GM21390 (cell line): Measurements from ENCODE around the gene CBARP.

Source experiments
- ATAC-seq: cut with Tn5 transposase; IDR thresholded peaks from one replicate; pipeline ENCODE4 v1.9.1; 2021; ENCODE audit not compliant: unreplicated experiment

CBARP gene

DNA sequence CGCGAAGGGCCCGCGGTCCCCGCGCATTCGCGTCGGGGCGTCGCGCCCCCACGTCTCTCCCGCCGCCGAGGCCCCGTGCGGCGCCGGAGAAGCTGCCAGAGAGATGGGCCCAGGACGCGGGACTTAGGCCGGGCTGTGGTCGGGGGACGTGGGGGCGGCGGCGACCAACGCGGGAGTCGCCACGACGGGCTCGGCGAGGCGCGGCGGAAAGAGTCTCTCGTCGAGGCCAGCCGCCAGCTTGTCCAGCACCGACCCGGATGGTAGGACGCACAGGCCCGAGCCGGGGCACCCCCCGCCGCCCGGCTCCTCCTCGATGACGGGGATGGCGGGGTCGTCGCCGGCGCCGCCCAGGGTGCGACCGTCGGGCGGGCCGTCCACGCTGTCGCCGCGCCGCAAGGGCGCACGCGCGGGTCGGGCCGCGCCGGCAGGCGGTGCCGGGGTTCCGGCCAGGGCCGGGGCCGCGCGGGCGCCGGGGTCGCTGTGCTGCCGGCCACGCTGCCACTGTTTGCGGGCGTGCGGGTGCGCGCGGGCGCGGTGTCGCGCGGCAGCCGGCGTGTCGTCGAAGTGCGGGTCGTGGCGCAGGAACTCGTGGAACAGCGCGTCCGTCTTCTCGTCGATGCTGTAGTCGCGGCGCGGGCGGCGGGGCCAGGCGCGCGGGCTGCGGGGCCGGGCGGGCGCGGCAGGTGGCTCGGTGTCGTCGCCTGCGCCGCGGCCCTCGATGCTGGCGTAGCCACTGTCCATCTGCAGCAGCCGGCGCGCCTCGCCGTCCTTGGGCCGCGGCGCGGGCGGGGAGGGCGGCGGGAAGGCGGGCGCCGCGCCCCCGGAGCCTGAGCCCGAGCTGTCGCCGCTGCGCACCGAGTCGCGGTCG is 8.5 kb downstream of the CBARP start:
- no peak for ATAC-seq

DNA sequence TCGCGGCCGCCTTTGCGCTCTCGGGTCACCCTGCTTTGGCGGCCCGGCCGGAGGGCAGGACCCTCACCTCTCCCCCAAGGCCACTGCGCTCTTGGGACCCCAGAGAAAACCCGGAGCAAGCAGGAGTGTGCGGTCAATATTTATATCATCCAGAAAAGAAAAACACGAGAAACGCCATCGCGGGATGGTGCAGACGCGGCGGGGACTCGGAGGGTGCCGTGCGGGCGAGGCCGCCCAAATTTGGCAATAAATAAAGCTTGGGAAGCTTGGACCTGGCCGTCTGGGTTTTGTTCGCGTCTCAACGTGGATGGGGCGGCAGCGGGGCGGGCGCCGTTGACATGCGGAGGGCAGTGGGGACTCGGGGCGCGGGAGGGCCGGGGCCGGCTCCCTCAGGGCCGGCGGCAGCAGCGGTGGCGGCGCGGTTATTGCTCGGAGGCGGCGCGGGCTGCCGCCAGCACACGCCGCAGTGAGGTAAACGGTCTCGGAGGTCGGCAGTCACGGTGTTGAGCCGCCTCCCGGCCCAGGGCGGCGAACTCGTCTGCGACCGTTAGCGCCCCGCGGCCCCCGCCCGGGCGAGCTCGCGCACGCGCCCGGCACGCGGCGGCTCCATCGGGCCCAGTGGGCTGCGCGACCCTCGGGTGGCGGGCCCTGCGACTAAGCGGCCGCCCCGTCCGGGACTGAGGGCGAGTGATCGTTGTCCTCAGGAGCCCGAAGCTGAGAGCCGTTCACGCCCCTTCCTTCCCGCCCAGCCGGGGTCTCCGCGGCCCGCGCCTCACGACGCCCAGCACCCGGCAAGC is 9.4 kb downstream of the CBARP start:
- no peak for ATAC-seq

DNA sequence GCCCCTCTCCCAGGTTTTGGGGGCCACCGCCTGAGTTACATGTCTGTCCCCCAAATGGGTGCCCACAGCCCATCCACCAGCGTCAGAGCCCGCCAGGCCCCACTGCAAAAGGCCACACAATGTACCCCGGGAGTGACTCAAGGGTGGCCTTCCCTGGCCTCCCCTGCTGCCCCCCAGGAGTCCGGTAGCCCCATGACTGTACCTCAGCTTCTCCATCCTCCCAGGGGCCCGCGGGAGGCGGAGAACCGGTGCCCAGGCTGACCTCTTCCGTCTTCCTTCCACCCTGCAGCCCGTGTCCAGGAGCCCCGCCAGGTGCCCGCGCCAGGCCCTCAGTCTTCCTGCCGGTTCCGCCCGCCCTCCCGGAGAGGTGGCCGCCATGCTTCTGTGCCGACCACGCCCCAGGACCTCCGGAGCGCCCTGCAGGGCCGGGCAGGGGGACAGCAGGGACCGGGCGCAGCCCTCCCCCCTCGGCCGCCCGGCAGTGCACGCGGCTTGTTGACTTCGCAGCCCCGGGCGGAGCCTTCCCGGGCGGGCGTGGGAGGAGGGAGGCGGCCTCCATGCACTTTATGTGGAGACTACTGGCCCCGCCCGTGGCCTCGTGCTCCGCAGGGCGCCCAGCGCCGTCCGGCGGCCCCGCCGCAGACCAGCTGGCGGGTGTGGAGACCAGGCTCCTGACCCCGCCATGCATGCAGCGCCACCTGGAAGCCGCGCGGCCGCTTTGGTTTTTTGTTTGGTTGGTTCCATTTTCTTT is 10.3 kb downstream of the CBARP start:
- ATAC-seq: no peak

DNA sequence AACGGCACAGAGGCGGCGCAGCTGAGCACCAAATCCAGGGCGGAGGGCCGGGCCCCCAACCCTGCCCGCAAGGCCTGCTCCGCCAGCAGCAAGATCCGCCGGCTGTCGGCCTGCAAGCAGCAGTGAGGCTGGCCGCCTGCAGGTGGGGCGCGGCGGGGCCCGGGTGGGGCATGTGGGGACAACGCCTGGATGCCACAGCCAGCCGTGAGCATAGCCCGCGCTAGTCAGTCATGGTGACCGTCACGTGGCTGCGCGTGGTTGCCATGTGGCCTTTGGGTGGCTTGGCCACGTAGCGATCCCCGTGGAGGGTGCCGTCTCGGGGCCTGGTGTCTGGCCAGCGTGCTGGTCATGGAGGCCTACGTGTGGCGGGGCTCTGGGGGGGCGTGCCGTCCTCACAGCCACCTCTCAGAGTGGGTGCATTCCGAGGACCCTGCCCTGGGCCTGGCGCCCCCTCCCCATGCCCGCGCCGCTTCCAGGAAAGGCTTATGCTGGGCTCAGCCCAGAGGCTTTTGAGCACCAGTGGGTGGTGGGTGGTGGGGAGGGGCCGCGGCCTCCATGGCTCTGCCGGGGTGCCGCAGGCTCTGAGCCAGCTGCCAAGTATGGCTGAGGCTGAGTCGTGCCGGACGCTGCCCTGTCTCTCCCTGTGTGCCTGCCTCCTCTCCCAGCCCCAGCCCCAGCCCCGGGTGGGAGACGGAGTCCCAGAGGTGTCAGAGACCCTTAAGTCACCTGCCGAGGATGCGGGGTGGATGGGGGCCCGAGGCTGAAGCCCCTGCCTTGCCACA is 11.1 kb downstream of the CBARP start:
- no peak for ATAC-seq

DNA sequence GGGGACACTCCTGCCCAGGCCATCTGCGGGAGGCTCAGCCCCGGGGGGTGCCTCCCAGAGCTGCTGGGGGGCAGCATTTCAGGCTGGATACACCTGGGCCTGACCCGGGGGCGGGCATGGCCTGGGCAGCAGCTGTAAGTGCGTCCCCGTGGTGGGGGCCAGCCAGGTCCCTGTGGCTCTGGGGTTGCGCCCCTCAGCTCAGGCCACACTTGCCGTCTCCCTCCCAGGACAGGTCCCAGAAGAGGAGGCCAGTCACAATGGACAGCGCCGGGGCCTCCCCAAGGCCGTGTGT is 11.6 kb downstream of the CBARP start:
- ATAC-seq: no peak

DNA sequence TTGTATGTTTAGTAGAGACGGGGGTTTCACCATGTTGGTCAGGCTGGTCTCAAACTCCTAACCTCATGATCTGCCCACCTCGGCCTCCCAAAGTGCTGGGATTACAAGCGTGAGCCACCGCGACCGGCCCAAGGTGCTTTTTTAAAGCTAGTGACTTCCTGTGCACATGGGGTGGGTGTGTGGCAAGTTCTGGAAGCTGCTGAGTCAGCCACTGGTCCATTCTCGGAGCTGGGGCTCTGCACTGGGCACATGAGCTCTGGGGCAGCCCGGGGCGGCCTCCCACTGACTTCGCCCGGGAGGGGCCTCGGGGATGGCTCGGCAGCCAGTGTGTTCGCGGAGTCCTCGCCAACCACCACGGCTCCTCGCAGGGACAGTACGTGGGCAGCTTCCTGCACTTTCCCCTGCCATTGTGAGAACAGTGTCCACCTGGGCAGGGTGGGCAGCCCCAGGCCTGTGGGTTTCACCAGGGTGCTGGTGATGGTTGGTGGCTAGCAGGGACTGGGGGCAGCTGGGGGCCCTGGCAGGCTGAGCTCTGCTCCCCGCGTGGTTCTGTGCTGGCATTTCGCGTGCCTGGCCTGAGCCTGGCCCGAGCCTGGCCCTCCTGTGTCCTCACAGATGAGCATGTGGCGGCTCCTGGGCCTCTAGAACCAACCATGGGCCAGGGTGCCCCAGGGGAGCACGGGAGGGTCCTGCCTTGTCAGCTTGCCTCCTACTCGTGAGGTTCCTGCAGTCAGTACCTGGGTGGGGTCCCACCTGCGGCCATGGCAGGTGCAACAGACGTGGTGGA is 12.2 kb downstream of the CBARP start:
- ATAC-seq: no peak

GRCh38 chr19:1224847-1225246 is 13.0 kb downstream of the CBARP start:
- ATAC-seq: no peak

DNA sequence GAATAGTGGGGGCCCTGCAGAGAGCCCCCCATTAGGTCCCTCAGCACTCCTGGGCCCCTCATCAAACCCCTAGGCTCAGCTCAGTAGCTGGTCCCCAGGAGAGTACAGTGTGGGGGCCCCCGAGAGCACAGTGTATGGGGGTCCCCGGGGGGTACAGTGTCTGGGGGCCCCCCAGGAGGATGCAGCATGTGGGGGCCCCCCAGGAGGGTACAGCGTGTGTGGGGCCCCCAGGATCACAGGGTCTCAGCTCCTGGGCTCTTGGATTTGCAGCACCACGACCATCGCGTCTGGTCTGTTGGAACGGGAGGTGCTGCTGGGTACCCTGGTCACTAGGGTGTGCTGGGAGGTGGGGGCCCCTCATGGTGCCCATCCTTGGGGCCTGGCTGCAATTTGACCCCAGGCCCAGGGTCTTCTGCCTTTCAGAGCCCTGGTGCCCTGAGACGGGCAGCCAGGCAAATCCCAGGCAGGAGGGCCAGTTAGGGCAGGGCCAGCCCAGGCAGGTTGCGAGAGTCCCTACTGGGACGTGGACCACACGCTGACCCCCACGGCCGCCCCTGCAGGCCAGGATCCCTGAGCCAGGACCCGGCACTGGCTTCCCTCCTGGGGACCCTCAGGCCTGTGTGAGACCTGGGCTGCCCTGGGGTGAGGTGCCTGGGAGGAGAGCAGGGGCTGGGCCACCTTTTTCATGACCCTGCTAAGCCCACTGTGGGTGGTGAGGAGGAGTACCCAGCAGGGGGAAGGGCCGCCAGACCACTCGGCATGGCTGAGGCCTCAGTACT is 13.6 kb downstream of the CBARP start:
- no peak for ATAC-seq

DNA sequence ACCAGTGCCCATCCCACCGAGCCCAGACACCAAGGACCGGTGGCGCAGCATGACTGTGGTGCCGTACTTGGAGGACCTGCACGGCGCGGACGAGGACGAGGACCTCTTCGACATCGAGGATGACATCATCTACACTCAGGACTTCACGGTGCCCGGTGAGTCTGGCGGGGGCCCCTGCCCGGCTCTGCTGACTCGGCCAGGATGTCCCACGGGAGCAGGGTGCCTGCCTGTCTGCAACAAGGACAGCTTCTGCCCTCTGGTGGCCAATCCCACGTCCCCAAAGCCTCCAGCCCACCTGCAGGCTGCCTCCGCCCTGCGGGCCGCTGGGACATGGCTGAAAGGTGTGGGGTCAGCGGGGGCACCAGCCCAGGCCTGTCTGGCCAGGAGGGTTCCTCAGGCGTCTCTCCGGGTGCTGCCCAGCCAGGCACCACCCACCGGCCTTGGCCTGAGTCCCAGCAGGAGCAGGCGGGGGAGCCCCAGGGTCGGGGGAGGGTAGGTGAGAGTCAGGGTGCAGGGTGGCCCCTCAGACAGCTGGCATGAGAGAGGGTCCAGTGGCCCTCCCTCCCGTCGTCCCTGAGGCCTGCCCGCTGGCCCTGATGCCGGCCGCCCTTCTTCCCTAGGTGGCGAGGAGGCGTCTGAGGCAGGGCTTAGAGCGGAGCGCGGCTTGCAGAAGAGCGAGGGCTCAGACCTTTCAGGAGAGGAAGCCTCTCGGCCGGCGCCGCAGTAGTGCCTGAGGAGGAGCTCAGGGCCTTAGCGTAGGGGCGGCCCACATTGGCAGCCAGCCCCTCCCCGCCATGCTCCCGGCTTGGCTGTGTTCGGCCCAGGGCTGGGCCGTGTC is 14.6 kb downstream of the CBARP start:
- ATAC-seq: no peak

- no peak for ATAC-seq
These were observed 15.4 kb downstream of the CBARP start for GRCh38 chr19:1222394-1222793.

DNA sequence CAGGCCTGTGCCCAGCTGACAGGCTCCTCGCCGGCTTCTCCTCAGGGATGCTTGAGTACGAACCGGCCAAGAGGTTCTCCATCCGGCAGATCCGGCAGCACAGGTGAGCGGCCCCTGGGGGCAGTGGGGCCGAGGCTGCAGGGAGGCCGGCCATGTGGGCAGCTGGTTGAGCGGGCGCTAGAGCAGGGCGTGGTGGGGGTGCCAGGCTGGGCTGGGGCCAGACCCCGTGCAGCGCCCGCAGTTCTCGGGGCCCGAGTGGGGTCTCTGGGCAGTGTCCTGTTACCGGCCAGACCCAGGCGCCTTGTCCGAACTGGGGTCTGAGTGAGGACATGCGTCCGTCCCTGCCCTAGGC is 15.9 kb downstream of the CBARP start:
- no peak for ATAC-seq

- no peak for ATAC-seq
These were observed 16.6 kb downstream of the CBARP start for GRCh38 chr19:1220976-1221903.

DNA sequence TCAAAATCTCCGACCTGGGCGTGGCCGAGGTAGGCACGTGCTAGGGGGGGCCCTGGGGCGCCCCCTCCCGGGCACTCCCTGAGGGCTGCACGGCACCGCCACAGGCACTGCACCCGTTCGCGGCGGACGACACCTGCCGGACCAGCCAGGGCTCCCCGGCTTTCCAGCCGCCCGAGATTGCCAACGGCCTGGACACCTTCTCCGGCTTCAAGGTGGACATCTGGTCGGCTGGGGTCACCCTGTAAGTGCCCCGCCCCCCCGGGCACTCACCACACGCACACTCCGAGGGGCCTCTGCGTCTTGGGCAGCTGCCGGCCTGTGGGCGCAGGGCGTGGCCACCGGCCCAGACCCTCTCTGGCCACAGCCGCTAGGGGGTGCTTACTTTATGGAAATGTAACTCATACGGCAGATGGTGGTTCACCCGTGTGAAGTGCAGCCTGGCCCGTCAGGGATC is 17.3 kb downstream of the CBARP start:
- no peak for ATAC-seq

DNA sequence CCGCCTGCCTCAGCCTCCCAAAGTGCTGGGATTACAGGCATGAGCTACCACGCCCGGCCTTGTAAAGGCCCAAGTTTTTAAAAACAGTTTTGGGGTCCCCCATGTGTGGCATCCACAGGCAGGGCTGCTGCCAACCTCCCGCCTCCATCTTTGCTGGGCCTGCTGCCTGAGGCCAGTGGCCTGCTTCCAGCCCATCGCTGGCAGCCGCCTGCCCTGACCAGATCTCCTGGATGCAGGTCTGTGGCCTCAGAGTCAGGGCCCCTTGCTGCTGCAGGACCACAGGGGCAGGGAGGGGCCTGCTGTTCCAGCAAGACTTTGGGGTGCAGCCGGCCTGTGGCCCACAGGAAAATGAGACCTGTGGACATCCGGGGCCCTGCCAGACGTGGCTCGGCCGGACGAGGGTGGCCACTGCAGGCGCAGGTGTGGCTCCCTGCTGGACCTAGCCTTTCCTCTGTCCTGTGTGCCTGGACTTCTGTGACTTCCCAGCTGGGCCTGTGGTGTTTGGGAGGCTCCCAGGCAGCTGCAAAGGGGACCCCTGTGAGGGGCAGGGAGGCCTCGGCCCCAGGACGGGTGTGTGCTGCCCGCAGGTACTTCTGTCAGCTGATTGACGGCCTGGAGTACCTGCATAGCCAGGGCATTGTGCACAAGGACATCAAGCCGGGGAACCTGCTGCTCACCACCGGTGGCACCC is 17.9 kb downstream of the CBARP start:
- no peak for ATAC-seq

- ATAC-seq: no peak
These were observed 18.8 kb downstream of the CBARP start for GRCh38 chr19:1218751-1219567.

- no peak for ATAC-seq
These were observed 20.4 kb downstream of the CBARP start for GRCh38 chr19:1217366-1217765.
